PC-9 (cell line): ENCODE measurements around the gene SMIM38. TPM values are rescaled to one million over a fixed set of nuclear protein-coding genes. Genes with fewer than 3 reads are reported as not detected.

Source experiments
- BruUV-seq: library from RNA; stranded (reverse); fragments of 400-500 nt; replicated peaks from 2 replicates; lab custom pipeline; 2021; lab: Mats Ljungman, UMichigan
- CTCF ChIA-PET: fragments of 300-600 bp; sonication (Branson Sonifier 250); formaldehyde crosslinking; loops from one replicate; lab custom pipeline; 2022; ENCODE audit warnings: antibody characterized with exemption; lab: Charles Lee
- POLR2A ChIA-PET: fragments of 300-600 bp; sonication (Branson Sonifier 250); formaldehyde crosslinking; loops from one replicate; lab custom pipeline; 2022; ENCODE audit warnings: antibody characterized with exemption; ENCODE audit not compliant: unreplicated experiment; lab: Charles Lee
- DNase-seq, 2 experiments: peaks; one replicate each; pipeline versions ENCODE4 v3.0.0 to v3.0.0-alpha.2; 2015 to 2022; ENCODE audit warnings: mixed read lengths in 1 of 2
- H2AFZ ChIP-seq: fragments of 200-600 bp; sonication (generic); 2 replicates; pipeline ENCODE4 v1.8.1; 2017; ENCODE audit warnings: antibody characterized with exemption
- H3F3A ChIP-seq: fragments of 200-600 bp; sonication (generic); 2 replicates; pipeline ENCODE4 v1.8.1; 2017; ENCODE audit warnings: antibody characterized with exemption, mild to moderate bottlenecking, low read depth; ENCODE audit not compliant: insufficient read depth
- H3K27ac ChIP-seq: fragments of 200-600 bp; sonication (generic); 2 replicates; pipeline ENCODE4 v1.6.1; 2016; ENCODE audit warnings: mixed run types
- H3K27me3 ChIP-seq: fragments of 200-600 bp; sonication (generic); 2 replicates; pipeline ENCODE4 v1.6.1; 2016; ENCODE audit warnings: low read depth, mixed run types; ENCODE audit not compliant: insufficient read depth
- H3K36me3 ChIP-seq: fragments of 200-600 bp; sonication (generic); 2 replicates; pipeline ENCODE4 v1.6.1; 2016; ENCODE audit warnings: low read depth, mixed run types
- H3K4me1 ChIP-seq: fragments of 200-600 bp; sonication (generic); replicated peaks from 2 replicates; pipeline ENCODE4 v1.6.1; 2016; ENCODE audit warnings: mixed run types; ENCODE audit not compliant: insufficient read depth
- H3K4me2 ChIP-seq: fragments of 200-600 bp; sonication (generic); 2 replicates; pipeline ENCODE4 v1.6.1; 2017; ENCODE audit warnings: mixed run types
- H3K4me3 ChIP-seq: fragments of 200-600 bp; sonication (generic); 2 replicates; pipeline ENCODE4 v1.6.1; 2016; ENCODE audit warnings: mixed run types
- H3K79me2 ChIP-seq: fragments of 200-600 bp; sonication (generic); 2 replicates; pipeline ENCODE4 v1.6.1; 2017; ENCODE audit warnings: low read depth, mixed run types
- H3K9me2 ChIP-seq: fragments of 200-600 bp; sonication (generic); 2 replicates; pipeline ENCODE4 v1.8.1; 2017; ENCODE audit warnings: mild to moderate bottlenecking; ENCODE audit not compliant: insufficient read depth
- H3K9me3 ChIP-seq: fragments of 200-600 bp; sonication (generic); 2 replicates; pipeline ENCODE4 v1.8.1; 2016; ENCODE audit warnings: low read depth; ENCODE audit not compliant: insufficient read depth
- H4K20me1 ChIP-seq: fragments of 200-600 bp; sonication (generic); 2 replicates; pipeline ENCODE4 v1.8.1; 2017; ENCODE audit not compliant: insufficient read depth
- EZH2 ChIP-seq: fragments of 200-600 bp; sonication (generic); IDR thresholded peaks from 2 replicates; pipeline ENCODE4 v1.8.0; 2017; ENCODE audit warnings: antibody characterized with exemption, low read depth
- intact Hi-C: fragments of 100-400 bp; cut with micrococcal nuclease; formaldehyde crosslinking; loops from one replicate; pipeline ENCODE4 v1.10.0; 2022; ENCODE audit not compliant: unreplicated experiment
- total RNA-seq: library from RNA; stranded (reverse); gene quantifications from 2 replicates; pipeline ENCODE4 v1.2.3, GENCODE V29; 2021
- TF ChIP-seq, protein P1 (sequence below): fragments of 200-600 bp; sonication (generic); conservative IDR thresholded peaks from 2 replicates; pipeline ENCODE4 v1.6.1; 2017; ENCODE audit warnings: mixed run types, antibody characterized with exemption, mild to moderate bottlenecking, moderate library complexity

Gene SMIM38
- total RNA-seq, 1 experiment from 2014 or later, result 0.26 TPM

- TF ChIP-seq, protein P1, sequence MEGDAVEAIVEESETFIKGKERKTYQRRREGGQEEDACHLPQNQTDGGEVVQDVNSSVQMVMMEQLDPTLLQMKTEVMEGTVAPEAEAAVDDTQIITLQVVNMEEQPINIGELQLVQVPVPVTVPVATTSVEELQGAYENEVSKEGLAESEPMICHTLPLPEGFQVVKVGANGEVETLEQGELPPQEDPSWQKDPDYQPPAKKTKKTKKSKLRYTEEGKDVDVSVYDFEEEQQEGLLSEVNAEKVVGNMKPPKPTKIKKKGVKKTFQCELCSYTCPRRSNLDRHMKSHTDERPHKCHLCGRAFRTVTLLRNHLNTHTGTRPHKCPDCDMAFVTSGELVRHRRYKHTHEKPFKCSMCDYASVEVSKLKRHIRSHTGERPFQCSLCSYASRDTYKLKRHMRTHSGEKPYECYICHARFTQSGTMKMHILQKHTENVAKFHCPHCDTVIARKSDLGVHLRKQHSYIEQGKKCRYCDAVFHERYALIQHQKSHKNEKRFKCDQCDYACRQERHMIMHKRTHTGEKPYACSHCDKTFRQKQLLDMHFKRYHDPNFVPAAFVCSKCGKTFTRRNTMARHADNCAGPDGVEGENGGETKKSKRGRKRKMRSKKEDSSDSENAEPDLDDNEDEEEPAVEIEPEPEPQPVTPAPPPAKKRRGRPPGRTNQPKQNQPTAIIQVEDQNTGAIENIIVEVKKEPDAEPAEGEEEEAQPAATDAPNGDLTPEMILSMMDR, result no peak
- TF ChIP-seq EZH2, result no peak
- H3K36me3 ChIP-seq, result no peaks in the 10 kb centered on the region
- no peaks in the 10 kb centered on the region for H3K27me3 ChIP-seq
- no peaks in the 10 kb centered on the region for H3K9me3 ChIP-seq
- H3K4me2 ChIP-seq, result no peak overlapping the region
- no TSS peak for BruUV-seq
- ChIA-PET CTCF (no interaction called here), POLR2A (no interaction called here)
- no peak overlapping the region for H3K4me3 ChIP-seq
- peaks cover 9% of the 10 kb centered on the region; the same call in 1 of the 2 replicates for H3F3A ChIP-seq
- intact Hi-C loops, result no loop called here
- no peak overlapping the region for H3K27ac ChIP-seq
- no peaks in the 10 kb centered on the region for H4K20me1 ChIP-seq
- H3K4me1 ChIP-seq, result peaks cover 21% of the 10 kb centered on the region
- H3K9me2 ChIP-seq, result no peaks in the 10 kb centered on the region
- H3K79me2 ChIP-seq, result no peaks in the 10 kb centered on the region
- DNase-seq, result no peak
- H2AFZ ChIP-seq, result no peak overlapping the region
Observed at GRCh38 chr11:69173925-69174581, 18.3 kb downstream of the SMIM38 start.

- no peaks in the 10 kb centered on the region for H3K36me3 ChIP-seq
- peaks cover 9% of the 10 kb centered on the region; the same call in 1 of the 2 replicates for H3F3A ChIP-seq
- H3K27me3 ChIP-seq, result no peaks in the 10 kb centered on the region
- H4K20me1 ChIP-seq, result no peaks in the 10 kb centered on the region
- H3K79me2 ChIP-seq, result no peaks in the 10 kb centered on the region
- CTCF ChIA-PET, result no interaction called here
- no peak overlapping the region for H2AFZ ChIP-seq
- BruUV-seq, result no TSS peak
- POLR2A ChIA-PET, result no interaction called here
- H3K4me1 ChIP-seq, result peaks cover 16% of the 10 kb centered on the region
- no peaks in the 10 kb centered on the region for H3K9me3 ChIP-seq
- H3K4me2 ChIP-seq, result no peak overlapping the region
- no peak overlapping the region for H3K27ac ChIP-seq
- intact Hi-C loops, result no loop called here
- no peak overlapping the region for H3K4me3 ChIP-seq
- no peak for TF ChIP-seq EZH2
- TF ChIP-seq, protein P1, result no peak
- H3K9me2 ChIP-seq, result no peaks in the 10 kb centered on the region
- no peak for DNase-seq
Observed at GRCh38 chr11:69174841-69175240, 19.1 kb downstream of the SMIM38 start.

DNA sequence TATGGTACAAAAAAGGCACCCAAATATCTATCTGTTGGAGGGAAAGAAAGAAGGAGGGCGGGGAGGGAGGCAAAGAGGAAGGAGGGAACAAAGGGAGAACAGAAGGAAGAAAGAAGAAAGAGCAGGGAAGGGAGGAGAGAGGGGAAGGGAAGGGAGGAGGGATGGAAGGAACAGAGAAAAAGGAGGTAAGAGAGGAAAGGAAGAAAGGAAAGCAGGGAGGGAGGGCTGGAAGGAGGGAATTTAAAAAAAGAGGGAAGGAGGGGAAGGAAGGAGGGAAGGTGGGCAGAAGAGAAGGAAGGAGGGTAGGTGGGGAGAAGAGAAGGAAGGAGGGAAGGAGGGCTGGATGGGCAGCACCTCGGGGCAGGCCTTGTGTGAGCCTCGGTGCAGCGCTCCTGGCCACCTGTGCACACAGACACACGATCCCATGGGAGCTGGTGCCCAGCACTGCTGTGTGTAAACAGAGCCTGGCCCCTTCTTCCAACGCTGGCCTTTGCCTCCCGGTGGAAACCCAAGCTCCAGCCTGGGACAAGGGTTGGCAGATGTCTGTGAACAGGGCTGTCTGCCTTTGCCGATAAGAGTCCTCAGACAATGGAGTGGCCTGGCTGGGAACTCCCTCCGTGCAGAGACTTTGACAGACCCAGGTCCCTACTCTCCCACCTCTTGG lies 23.2 kb downstream of the SMIM38 start:
- Histone ChIP-seq H3K27me3 (no peaks in the 10 kb centered on the region), H3K9me3 (no peaks in the 10 kb centered on the region), H3K4me3 (no peak overlapping the region), H3K36me3 (no peaks in the 10 kb centered on the region), H4K20me1 (no peaks in the 10 kb centered on the region), H3K79me2 (no peaks in the 10 kb centered on the region), H3K9me2 (no peaks in the 10 kb centered on the region), H2AFZ (no peak overlapping the region), H3K27ac (no peak overlapping the region), H3K4me1 (no peaks in the 10 kb centered on the region), H3K4me2 (no peak overlapping the region), H3F3A (no peaks in the 10 kb centered on the region)
- ChIA-PET CTCF (interaction anchor here (0.7 kb wide), 1 partner anchor 21 kb away, joined by 8 read pairs; no protein-coding TSS in a partner anchor), POLR2A (no interaction called here)
- intact Hi-C loops, result no loop called here
- no peak for DNase-seq
- no peak for TF ChIP-seq EZH2
- TF ChIP-seq, protein P1, result no peak
- no TSS peak for BruUV-seq
